Endothelial cell of umbilical vein (primary cell): Measurements from ENCODE around the gene NMU. TPM values are rescaled to one million over a fixed set of nuclear protein-coding genes. Genes with fewer than 3 reads are reported as not detected.

Source experiments
- Bru-seq: library from RNA; stranded (reverse); fragments of 400-500 nt; gene quantifications from one replicate; lab custom pipeline; 2021; lab: Mats Ljungman, UMichigan
- BruChase-seq, 2 experiments: library from RNA; stranded (reverse); fragments of 400-500 nt; gene quantifications; one replicate each; lab custom pipeline; 2021; lab: Mats Ljungman, UMichigan
- BruUV-seq: library from RNA; stranded (reverse); fragments of 400-500 nt; replicated peaks from 2 replicates; lab custom pipeline; 2021; lab: Mats Ljungman, UMichigan
- CTCF ChIA-PET: fragments of 300-600, 350-600 bp; sonication (Branson Sonifier 250); formaldehyde crosslinking; loops from one replicate; lab custom pipeline; 2021; ENCODE audit warnings: antibody characterized with exemption, inconsistent platforms; lab: Charles Lee
- POLR2A ChIA-PET: fragments of 300-600, 350-600 bp; sonication (Branson Sonifier 250); formaldehyde crosslinking; loops from one replicate; lab custom pipeline; 2021; ENCODE audit warnings: antibody characterized with exemption, inconsistent platforms; lab: Charles Lee
- DNase-seq: peaks from one replicate; pipeline ENCODE4 v3.0.0-alpha.2; 2011; ENCODE audit warnings: low read depth, low spot score
- FAIRE-seq: peaks from 2 replicates; lab custom pipeline; 2011; peaks lifted over from hg19 to GRCh38; lab: Jason Lieb, UNC
- H2AFZ ChIP-seq: 2 replicates; pipeline ENCODE4 v1.6.0; 2012; ENCODE audit warnings: low read depth, low read length, control low read depth, inconsistent platforms
- H3K27ac ChIP-seq: 2 replicates; pipeline ENCODE4 v1.5.1; 2011; ENCODE audit warnings: low read depth, mild to moderate bottlenecking, control low read depth, low read length, moderate library complexity; ENCODE audit not compliant: insufficient read depth
- H3K27me3 ChIP-seq, 2 experiments: 2 replicates each; pipeline versions ENCODE4 v1.6.0 to v1.6.1; 2011; ENCODE audit warnings: low read length in 2 of 2, mixed read lengths in 1 of 2; ENCODE audit not compliant: control insufficient read depth in 2 of 2, insufficient read depth in 2 of 2
- H3K36me3 ChIP-seq, 2 experiments: 2 replicates in 1 of 2; 3 replicates in 1 of 2; pipeline ENCODE4 v1.5.1; 2011; ENCODE audit warnings: low read length in 2 of 2, mild to moderate bottlenecking in 1 of 2, moderate library complexity in 1 of 2; ENCODE audit not compliant: control insufficient read depth in 2 of 2, insufficient read depth in 2 of 2; ENCODE audit errors: extremely low read depth in 1 of 2
- H3K4me1 ChIP-seq: 3 replicates; pipeline ENCODE4 v1.5.1; 2011; ENCODE audit warnings: mild to moderate bottlenecking, low read length; ENCODE audit not compliant: control insufficient read depth, insufficient read depth; ENCODE audit errors: extremely low read depth
- H3K4me2 ChIP-seq: 2 replicates; pipeline ENCODE4 v1.6.1; 2011; ENCODE audit warnings: low read length, control low read depth, mixed read lengths; ENCODE audit not compliant: insufficient read depth
- H3K4me3 ChIP-seq, 3 experiments: fragments of 200-600 bp in 1 of 3; sonication (generic), shearing (Covaris generic) in 1 of 3; replicated peaks in 1 of 3; 2 replicates each; pipeline ENCODE4 v1.5.1; 2011 to 2016; ENCODE audit warnings: control low read depth in 3 of 3, low read length in 3 of 3, mild to moderate bottlenecking in 2 of 3, inconsistent platforms in 1 of 3, low read depth in 1 of 3, moderate library complexity in 1 of 3; ENCODE audit not compliant: insufficient read depth in 1 of 3
- H3K79me2 ChIP-seq: 2 replicates; pipeline ENCODE4 v1.6.0; 2012; ENCODE audit warnings: low read length, inconsistent platforms; ENCODE audit not compliant: control insufficient read depth, insufficient read depth
- H3K9ac ChIP-seq: replicated peaks from 2 replicates; pipeline ENCODE3; 2011; ENCODE audit warnings: low read length, control low read depth; ENCODE audit not compliant: insufficient read depth; ENCODE audit errors: extremely low read depth
- H3K9me1 ChIP-seq: replicated peaks from 3 replicates; pipeline ENCODE4 v1.6.0; 2011; ENCODE audit warnings: mild to moderate bottlenecking, low read length; ENCODE audit not compliant: control insufficient read depth, insufficient read depth; ENCODE audit errors: extremely low read depth
- H3K9me3 ChIP-seq: replicated peaks from 2 replicates; pipeline ENCODE4 v1.5.1; 2012; ENCODE audit warnings: low read length, inconsistent platforms; ENCODE audit not compliant: control insufficient read depth, insufficient read depth
- H4K20me1 ChIP-seq: replicated peaks from 2 replicates; pipeline ENCODE3; 2011; ENCODE audit warnings: mild to moderate bottlenecking, low read length; ENCODE audit not compliant: control insufficient read depth, insufficient read depth; ENCODE audit errors: extremely low read depth
- EZH2 ChIP-seq: IDR thresholded peaks from 2 replicates; pipeline ENCODE4 v1.6.1; 2012; ENCODE audit warnings: borderline replicate concordance, low read depth, mild to moderate bottlenecking, moderate library complexity, low read length, inconsistent platforms; ENCODE audit not compliant: severe bottlenecking
- FOS ChIP-seq: IDR thresholded peaks from 2 replicates; pipeline ENCODE4 v1.6.1; 2011; ENCODE audit warnings: mild to moderate bottlenecking, low read length, moderate library complexity, borderline replicate concordance; ENCODE audit not compliant: insufficient read depth
- GATA2 ChIP-seq: IDR thresholded peaks from 2 replicates; pipeline ENCODE4 v1.7.0; 2011; ENCODE audit warnings: low read depth, mild to moderate bottlenecking, moderate library complexity, mixed read lengths, low read length; ENCODE audit not compliant: insufficient read length, insufficient read depth
- JUN ChIP-seq: IDR thresholded peaks from 2 replicates; pipeline ENCODE4 v1.6.1; 2011; ENCODE audit warnings: borderline replicate concordance, low read depth; ENCODE audit not compliant: insufficient read length, insufficient read depth
- MYC ChIP-seq: IDR thresholded peaks from one replicate; pipeline ENCODE4 v1.6.1; 2011; ENCODE audit warnings: mild to moderate bottlenecking, low read depth, low read length
- POLR2A ChIP-seq: IDR thresholded peaks from 2 replicates; pipeline ENCODE4 v1.6.1; 2012; ENCODE audit warnings: low read depth, mild to moderate bottlenecking, control low read depth, low read length
- POLR2AphosphoS5 ChIP-seq: IDR thresholded peaks from 2 replicates; pipeline ENCODE4 v1.6.1; 2012; ENCODE audit warnings: low read depth, mild to moderate bottlenecking, control low read depth, low read length, moderate library complexity; ENCODE audit not compliant: insufficient read depth
- dilution Hi-C: fragments of 300-500 bp; cut with MboI; formaldehyde crosslinking; loops from one replicate; pipeline ENCODE4 v1.15.0; 2019; ENCODE audit warnings: low sequenced_read_pairs; ENCODE audit not compliant: extremely low pct_ligation_motif_present
- intact Hi-C: fragments of 100-400 bp; cut with micrococcal nuclease; formaldehyde crosslinking; loops from one replicate; pipeline ENCODE4 v1.10.0; 2022
- long read RNA-seq: library from polyadenylated mRNA; stranded (forward); transcript quantifications from one replicate; pipeline ENCODE4 v2.0.0, GENCODE V29; 2021
- polyA minus RNA-seq, 3 experiments: library from RNA; depleted of rRNA, polyadenylated mRNA; stranded (reverse); fragments of >200 nt; gene quantifications; 1 replicate in 1 of 3; 2 replicates in 2 of 3; pipeline ENCODE4 v1.2.3, GENCODE V29; 2011
- polyA plus RNA-seq, 4 experiments: library from polyadenylated mRNA; depleted of rRNA in 3 of 4; stranded (reverse) in 3 of 4; unstranded in 1 of 4; fragments of >200 nt; gene quantifications; 2 replicates each; pipeline versions ENCODE4 v1.2.1 to v1.2.3, GENCODE V29; 2011 to 2012; ENCODE audit warnings: missing spikeins in 1 of 4
- total RNA-seq: library from RNA; stranded (reverse); gene quantifications from 2 replicates; pipeline ENCODE4 v1.2.3, GENCODE V29; 2021
- TF ChIP-seq, protein P1 (sequence below), 2 donors: IDR thresholded peaks; 1 replicate in 1 of 2; 2 replicates in 1 of 2; pipeline ENCODE4 v1.5.1; 2011; ENCODE audit warnings: low read length in 2 of 2, mild to moderate bottlenecking in 2 of 2, moderate library complexity in 2 of 2, control low read depth in 1 of 2, inconsistent platforms in 1 of 2, low read depth in 1 of 2; ENCODE audit not compliant: insufficient read depth in 1 of 2; ENCODE audit errors: extremely low read depth in 1 of 2
- TF ChIP-seq, protein P2 (sequence below): IDR thresholded peaks from 2 replicates; pipeline ENCODE4 v1.6.1; 2011; ENCODE audit not compliant: insufficient read depth, insufficient read length

NMU gene, protein sequence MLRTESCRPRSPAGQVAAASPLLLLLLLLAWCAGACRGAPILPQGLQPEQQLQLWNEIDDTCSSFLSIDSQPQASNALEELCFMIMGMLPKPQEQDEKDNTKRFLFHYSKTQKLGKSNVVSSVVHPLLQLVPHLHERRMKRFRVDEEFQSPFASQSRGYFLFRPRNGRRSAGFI
- 3.7 TPM in 1 of 2 replicates, not detected in the other for total RNA-seq
- polyA plus RNA-seq = 1.4 and 1.6 TPM in 2 replicates
- 1.2 and 1.5 TPM in 2 replicates for polyA plus RNA-seq (2011; cell fraction: cytosol; rRNA removed)
- polyA plus RNA-seq (2011; cell fraction: nucleus; rRNA removed) = 0.49 and 0.87 TPM in 2 replicates
- not detected in 2 replicates for polyA plus RNA-seq (2012)
- 2.2 and 2.3 TPM in 2 replicates for polyA minus RNA-seq
- polyA minus RNA-seq (2011; cell fraction: cytosol; rRNA and poly(A)+ RNA removed) = not detected
- not detected in 2 replicates for polyA minus RNA-seq (2011; cell fraction: nucleus; rRNA and poly(A)+ RNA removed)
- percentile 31 among the genes with signal in this experiment for Bru-seq, nascent RNA
- percentile 8 among the genes with signal in this experiment for BruChase-seq, experiment 1, labeled RNA remaining after a 6-hour chase
- percentile 16 among the genes with signal in this experiment for BruChase-seq, experiment 2, labeled RNA remaining after a 2-hour chase
- long read RNA-seq, partial matches to known transcripts = 0 of 1 reads
- long read RNA-seq, other reads (novel, unspliced or antisense) = 0 of 1 reads

DNA sequence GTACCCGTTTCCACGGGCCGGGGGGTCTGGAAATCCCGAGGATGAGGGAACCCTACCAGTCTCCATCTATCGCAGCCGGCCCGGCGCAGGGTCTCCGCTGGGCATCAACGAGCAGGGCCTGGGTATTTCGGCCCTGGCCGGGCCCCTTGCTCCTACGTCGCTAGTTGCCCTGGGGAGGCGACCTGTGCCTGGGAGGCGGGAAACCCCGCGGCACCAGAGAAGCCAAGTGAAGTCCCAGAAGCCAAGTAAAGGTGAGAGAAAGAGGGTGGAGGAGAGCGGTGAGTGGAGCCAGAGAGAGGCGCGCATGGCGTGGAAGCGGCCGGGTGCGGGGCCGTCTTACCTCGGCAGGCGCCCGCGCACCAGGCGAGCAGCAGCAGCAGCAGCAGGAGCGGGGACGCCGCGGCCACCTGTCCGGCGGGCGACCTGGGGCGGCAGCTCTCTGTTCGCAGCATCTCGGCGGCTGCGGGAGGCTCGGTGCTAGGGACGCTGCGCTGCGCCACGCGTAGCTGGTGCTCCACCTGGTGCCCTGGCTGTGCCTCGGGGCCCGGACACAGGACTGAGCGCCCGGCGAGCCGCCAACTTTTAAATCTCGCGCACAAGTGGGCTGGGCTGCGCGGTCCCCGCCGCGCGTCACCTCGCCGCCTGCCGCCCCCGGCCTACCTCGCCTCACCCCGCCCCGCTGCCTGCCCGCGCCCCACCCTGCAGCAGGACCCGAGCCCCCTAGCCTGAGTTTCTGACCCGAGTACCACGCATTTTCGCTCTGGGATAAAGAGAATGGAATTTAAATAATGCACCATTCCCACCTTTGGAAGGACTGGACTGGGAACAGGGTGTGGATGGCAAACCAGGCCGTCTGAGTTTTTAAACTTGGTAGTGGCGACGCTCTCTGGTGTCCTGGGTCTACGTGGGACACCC is at the start of gene NMU:
Gene NMU (minus strand): TSS at position 558 of the 915 bp plus-strand sequence. CDS start 106 bp downstream, at position 452.
- H3K27me3 ChIP-seq = peaks cover 36 to 62% of the 10 kb centered on the region in 2 experiments

More for the DNA sequence above, at the start of gene NMU:
- H3K79me2 ChIP-seq = no peaks in the 10 kb centered on the region
- no TSS peak for BruUV-seq
- H3K4me1 ChIP-seq = peaks cover 7% of the 10 kb centered on the region
- no peak for FAIRE-seq
- CTCF ChIA-PET = interaction anchor here (1.2 kb wide), 1 partner anchor 28 kb away, joined by 4 read pairs; no protein-coding TSS in a partner anchor
- peak within 1 kb of the TSS; percentile 2 to 32 (median 3) for H3K4me3 ChIP-seq
- no peak within 1 kb of the TSS for H3K27ac ChIP-seq
- H3K36me3 ChIP-seq = no peaks in the 10 kb centered on the region
- TF ChIP-seq POLR2AphosphoS5 (no peak), JUN (no peak), FOS (no peak), MYC (no peak), POLR2A (no peak), EZH2 (no peak), GATA2 (no peak)
- TF ChIP-seq, protein P1, sequence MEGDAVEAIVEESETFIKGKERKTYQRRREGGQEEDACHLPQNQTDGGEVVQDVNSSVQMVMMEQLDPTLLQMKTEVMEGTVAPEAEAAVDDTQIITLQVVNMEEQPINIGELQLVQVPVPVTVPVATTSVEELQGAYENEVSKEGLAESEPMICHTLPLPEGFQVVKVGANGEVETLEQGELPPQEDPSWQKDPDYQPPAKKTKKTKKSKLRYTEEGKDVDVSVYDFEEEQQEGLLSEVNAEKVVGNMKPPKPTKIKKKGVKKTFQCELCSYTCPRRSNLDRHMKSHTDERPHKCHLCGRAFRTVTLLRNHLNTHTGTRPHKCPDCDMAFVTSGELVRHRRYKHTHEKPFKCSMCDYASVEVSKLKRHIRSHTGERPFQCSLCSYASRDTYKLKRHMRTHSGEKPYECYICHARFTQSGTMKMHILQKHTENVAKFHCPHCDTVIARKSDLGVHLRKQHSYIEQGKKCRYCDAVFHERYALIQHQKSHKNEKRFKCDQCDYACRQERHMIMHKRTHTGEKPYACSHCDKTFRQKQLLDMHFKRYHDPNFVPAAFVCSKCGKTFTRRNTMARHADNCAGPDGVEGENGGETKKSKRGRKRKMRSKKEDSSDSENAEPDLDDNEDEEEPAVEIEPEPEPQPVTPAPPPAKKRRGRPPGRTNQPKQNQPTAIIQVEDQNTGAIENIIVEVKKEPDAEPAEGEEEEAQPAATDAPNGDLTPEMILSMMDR (IDR thresholded peaks at IDR 0.05; ENCODE audit: extremely low read depth in 1 of 2, insufficient read depth in 1 of 2, low read depth in 1 of 2, low read length in 2 of 2) = no peak
- TF ChIP-seq, protein P2, sequence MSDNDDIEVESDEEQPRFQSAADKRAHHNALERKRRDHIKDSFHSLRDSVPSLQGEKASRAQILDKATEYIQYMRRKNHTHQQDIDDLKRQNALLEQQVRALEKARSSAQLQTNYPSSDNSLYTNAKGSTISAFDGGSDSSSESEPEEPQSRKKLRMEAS = no peak
- peak within 1 kb of the TSS; percentile 48 for H2AFZ ChIP-seq
- H3K4me2 ChIP-seq = peak within 1 kb of the TSS; percentile 64
- peak; percentile 16 for DNase-seq
- H4K20me1 ChIP-seq = no peaks in the 10 kb centered on the region
- dilution Hi-C loops (no loop called here), intact Hi-C loops (no loop called here)
- H3K9me1 ChIP-seq = no peaks in the 10 kb centered on the region
- POLR2A ChIA-PET = no interaction called here
- no peaks in the 10 kb centered on the region for H3K9me3 ChIP-seq
- no peak within 1 kb of the TSS for H3K9ac ChIP-seq
